G401 (cell line): Measurements from ENCODE around the gene DENND5B. TPM values are rescaled to one million over a fixed set of nuclear protein-coding genes. Genes with fewer than 3 reads are reported as not detected.
"Not testable (repeated sequence)": the region's sequence is repeated elsewhere in the genome, so short reads cannot be mapped to it uniquely, and the experiment has no call there.

Experiments
- DNase-seq: peaks from one replicate; pipeline ENCODE4 v3.0.0-alpha.2; 2015; ENCODE audit warnings: low spot score
- in situ Hi-C: cut with HindIII; loops from 2 replicates; pipeline ENCODE4 v1.10.0; 2016; ENCODE audit warnings: low sequenced_read_pairs, mixed read lengths
- total RNA-seq: library from RNA; depleted of rRNA; stranded (reverse); fragments of >200 nt; shearing (Covaris generic); gene quantifications from 2 replicates; pipeline ENCODE4 v1.2.3, GENCODE V29; 2014

DENND5B gene
- total RNA-seq, 1 experiment from 2014 or later, result 6.1 TPM

GRCh38 chr12:31567029-31567428 lies 23.9 kb downstream of the DENND5B start:
- DNase-seq, result no peak
- in situ Hi-C loops, result no loop called here

GRCh38 chr12:31566547-31566946 lies 24.4 kb downstream of the DENND5B start:
- DNase-seq, result no peak
- in situ Hi-C loops, result no loop called here

- in situ Hi-C loops, result no loop called here
Measured at GRCh38 chr12:31562594-31563328, 28.2 kb downstream of the DENND5B start.

GRCh38 chr12:31560516-31560915 lies 30.4 kb downstream of the DENND5B start:
- DNase-seq, result no peak
- in situ Hi-C loops, result no loop called here

More at GRCh38 chr12:31562594-31563328, 28.2 kb downstream of the DENND5B start:
- DNase-seq, result no peak

- no peak for DNase-seq
- in situ Hi-C loops, result no loop called here
Measured at GRCh38 chr12:31558521-31558920, 32.4 kb downstream of the DENND5B start.

- no peak for DNase-seq
- in situ Hi-C loops, result no loop called here
Measured at GRCh38 chr12:31557707-31558106, 33.2 kb downstream of the DENND5B start.

- DNase-seq, in situ Hi-C loops: not testable (repeated sequence)
Measured at GRCh38 chr12:31555466-31555865, 35.5 kb downstream of the DENND5B start.

GRCh38 chr12:31550590-31550989 lies 40.3 kb downstream of the DENND5B start:
- DNase-seq, in situ Hi-C loops: not testable (repeated sequence)

GRCh38 chr12:31536672-31537071 lies 54.3 kb downstream of the DENND5B start:
- in situ Hi-C loops, result no loop called here
- DNase-seq, result no peak

- DNase-seq, result no peak
- in situ Hi-C loops, result no loop called here
Measured at GRCh38 chr12:31533470-31533869, 57.5 kb downstream of the DENND5B start.

- DNase-seq, result no peak
- in situ Hi-C loops, result no loop called here
Measured at GRCh38 chr12:31531893-31532292, 59.0 kb downstream of the DENND5B start.

- in situ Hi-C loops, result no loop called here
- no peak for DNase-seq
Measured at GRCh38 chr12:31528095-31528494, 62.8 kb downstream of the DENND5B start.

GRCh38 chr12:31527083-31527482 lies 63.9 kb downstream of the DENND5B start:
- DNase-seq, result no peak
- in situ Hi-C loops, result no loop called here

GRCh38 chr12:31526158-31526546 lies 64.8 kb downstream of the DENND5B start:
- in situ Hi-C loops, result no loop called here
- DNase-seq, result no peak

- DNase-seq, result no peak
- in situ Hi-C loops, result no loop called here
Measured at GRCh38 chr12:31525496-31526157, 65.3 kb downstream of the DENND5B start.

- in situ Hi-C loops, result no loop called here
- no peak for DNase-seq
Measured at GRCh38 chr12:31524791-31525495, 66.0 kb downstream of the DENND5B start.

- no peak for DNase-seq
- in situ Hi-C loops, result no loop called here
Measured at GRCh38 chr12:31523306-31523705, 67.6 kb downstream of the DENND5B start.

GRCh38 chr12:31522607-31523006 lies 68.3 kb downstream of the DENND5B start:
- in situ Hi-C loops, result no loop called here
- no peak for DNase-seq

GRCh38 chr12:31521964-31522363 lies 69.0 kb downstream of the DENND5B start:
- in situ Hi-C loops, result no loop called here
- DNase-seq, result no peak

GRCh38 chr12:31519511-31519910 lies 71.4 kb downstream of the DENND5B start:
- DNase-seq, result peak; percentile 43
- in situ Hi-C loops, result no loop called here
